Neural crest cell (in vitro differentiated cells): Measurements from ENCODE around the gene CHST4. TPM values are rescaled to one million over a fixed set of nuclear protein-coding genes. Genes with fewer than 3 reads are reported as not detected.
"Not testable (repeated sequence)": the region's sequence is repeated elsewhere in the genome, so short reads cannot be mapped to it uniquely, and the experiment has no call there.

Experiments used
- DNase-seq: peaks from one replicate; pipeline ENCODE4 v3.0.0; 2021; ENCODE audit warnings: low read depth, mixed read lengths, low spot score
- H3K27ac Mint-ChIP-seq: one replicate; pipeline ENCODE4 v1.8.0; 2021; ENCODE audit warnings: mild to moderate bottlenecking, mixed read lengths; ENCODE audit not compliant: unreplicated experiment
- H3K27me3 Mint-ChIP-seq: 2 replicates; pipeline ENCODE4 v1.8.0; 2021; ENCODE audit warnings: low read depth, mild to moderate bottlenecking, mixed read lengths
- H3K36me3 Mint-ChIP-seq: 2 replicates; pipeline ENCODE4 v1.8.0; 2021; ENCODE audit warnings: low read depth, mild to moderate bottlenecking, mixed read lengths
- H3K4me1 Mint-ChIP-seq: 2 replicates; pipeline ENCODE4 v1.8.0; 2021; ENCODE audit warnings: mixed read lengths
- H3K4me3 Mint-ChIP-seq: one replicate; pipeline ENCODE4 v1.8.0; 2021; ENCODE audit warnings: mild to moderate bottlenecking, mixed read lengths
- H3K9me3 Mint-ChIP-seq: 2 replicates; pipeline ENCODE4 v1.8.0; 2021; ENCODE audit warnings: mixed read lengths
- total RNA-seq: library from RNA; stranded (reverse); gene quantifications from 2 replicates; pipeline ENCODE4 v1.2.1, GENCODE V29; 2021
- TF ChIP-seq, protein P1 (sequence below): fragments of 200-600 bp; sonication (generic); conservative IDR thresholded peaks from 2 replicates; pipeline ENCODE4 v1.5.0; 2021; ENCODE audit warnings: antibody characterized with exemption, mild to moderate bottlenecking

The CHST4 gene
- total RNA-seq, 1 donor from 2014 or later, result not detected

DNA sequence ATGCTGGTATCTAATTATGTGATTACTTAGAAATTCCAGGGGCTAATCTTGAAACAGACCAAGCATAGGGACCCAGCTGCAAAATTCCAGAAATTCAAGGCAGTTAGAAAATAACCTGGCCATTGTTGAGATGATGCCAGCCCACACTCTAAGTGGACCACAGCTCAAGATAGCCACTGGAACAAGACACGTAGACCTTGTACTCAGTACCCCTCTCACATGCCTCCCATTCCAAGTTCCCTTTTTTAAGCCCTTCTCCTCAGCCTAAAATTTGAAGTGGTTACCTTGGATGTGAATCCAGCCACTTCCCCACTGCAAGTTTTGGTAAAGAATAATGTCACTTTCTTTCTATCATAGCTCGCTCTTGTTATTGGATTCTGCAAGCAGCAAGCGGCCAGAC lies 33.0 kb upstream of the CHST4 start:
- Mint-ChIP-seq H3K27ac (no peak overlapping the region), H3K4me1 (no peaks in the 10 kb centered on the region)

DNA sequence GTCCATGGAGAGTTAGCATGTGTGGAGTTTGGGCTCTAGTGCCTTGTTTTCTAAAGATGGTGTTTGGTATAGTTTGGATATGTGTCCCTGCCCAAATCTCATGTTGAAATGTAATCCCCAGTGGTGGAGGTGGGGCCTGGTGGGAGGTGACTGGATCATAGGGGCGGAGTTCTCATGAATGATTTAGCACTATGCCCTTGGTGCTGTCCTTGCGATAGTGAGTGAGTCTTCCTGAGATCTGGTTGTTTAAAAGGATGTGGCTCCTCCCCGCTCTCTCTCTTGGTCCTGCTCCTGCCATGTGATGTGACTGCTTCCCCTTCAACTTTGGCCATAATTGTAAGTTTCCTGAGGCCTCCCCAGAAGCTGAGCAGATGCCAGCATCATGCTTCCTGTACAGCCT lies 28.2 kb upstream of the CHST4 start:
- no peak overlapping the region for H3K27ac Mint-ChIP-seq
- no peak for DNase-seq
- peaks cover 26% of the 10 kb centered on the region for H3K27me3 Mint-ChIP-seq
- H3K4me1 Mint-ChIP-seq, result no peaks in the 10 kb centered on the region
- no peaks in the 10 kb centered on the region for H3K9me3 Mint-ChIP-seq
- H3K4me3 Mint-ChIP-seq, result no peak overlapping the region
- H3K36me3 Mint-ChIP-seq, result no peaks in the 10 kb centered on the region
- TF ChIP-seq, protein P1, sequence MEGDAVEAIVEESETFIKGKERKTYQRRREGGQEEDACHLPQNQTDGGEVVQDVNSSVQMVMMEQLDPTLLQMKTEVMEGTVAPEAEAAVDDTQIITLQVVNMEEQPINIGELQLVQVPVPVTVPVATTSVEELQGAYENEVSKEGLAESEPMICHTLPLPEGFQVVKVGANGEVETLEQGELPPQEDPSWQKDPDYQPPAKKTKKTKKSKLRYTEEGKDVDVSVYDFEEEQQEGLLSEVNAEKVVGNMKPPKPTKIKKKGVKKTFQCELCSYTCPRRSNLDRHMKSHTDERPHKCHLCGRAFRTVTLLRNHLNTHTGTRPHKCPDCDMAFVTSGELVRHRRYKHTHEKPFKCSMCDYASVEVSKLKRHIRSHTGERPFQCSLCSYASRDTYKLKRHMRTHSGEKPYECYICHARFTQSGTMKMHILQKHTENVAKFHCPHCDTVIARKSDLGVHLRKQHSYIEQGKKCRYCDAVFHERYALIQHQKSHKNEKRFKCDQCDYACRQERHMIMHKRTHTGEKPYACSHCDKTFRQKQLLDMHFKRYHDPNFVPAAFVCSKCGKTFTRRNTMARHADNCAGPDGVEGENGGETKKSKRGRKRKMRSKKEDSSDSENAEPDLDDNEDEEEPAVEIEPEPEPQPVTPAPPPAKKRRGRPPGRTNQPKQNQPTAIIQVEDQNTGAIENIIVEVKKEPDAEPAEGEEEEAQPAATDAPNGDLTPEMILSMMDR, result no peak

More for the DNA sequence above, 33.0 kb upstream of the CHST4 start:
- no peak for DNase-seq
- H3K27me3 Mint-ChIP-seq, result peaks cover 18% of the 10 kb centered on the region
- H3K4me3 Mint-ChIP-seq, result no peak overlapping the region
- no peaks in the 10 kb centered on the region for H3K9me3 Mint-ChIP-seq
- TF ChIP-seq, protein P1, result no peak
- no peaks in the 10 kb centered on the region for H3K36me3 Mint-ChIP-seq

DNA sequence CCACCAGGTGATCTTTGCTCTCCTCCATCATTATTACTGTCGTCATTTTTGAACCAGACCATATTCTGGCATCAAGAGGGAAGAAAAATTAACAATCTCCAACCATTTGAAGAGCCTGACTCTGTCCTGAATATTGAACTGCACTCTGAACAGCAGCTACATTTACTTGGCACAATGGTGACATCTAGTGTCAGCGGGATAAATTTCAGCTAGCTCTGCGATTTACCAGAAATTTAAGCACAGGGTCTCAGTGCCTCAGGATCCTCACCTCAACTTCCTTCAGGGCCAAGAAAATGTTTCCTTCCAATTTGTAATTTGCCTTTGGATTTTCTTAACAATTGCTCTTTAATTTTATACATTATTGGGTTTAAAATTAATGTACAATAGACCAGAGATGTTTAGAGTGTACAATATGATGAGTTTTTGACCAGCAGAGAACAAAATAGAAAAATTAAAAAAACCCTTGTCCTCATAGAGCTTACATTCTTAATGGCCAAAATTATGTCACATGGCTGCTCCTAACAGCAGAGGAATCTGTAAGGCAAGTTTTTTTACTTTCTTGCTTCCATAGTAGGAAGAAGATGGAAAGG lies 26.4 kb upstream of the CHST4 start:
- H3K27ac Mint-ChIP-seq, result no peak overlapping the region
- TF ChIP-seq, protein P1, result peak; percentile 78

DNA sequence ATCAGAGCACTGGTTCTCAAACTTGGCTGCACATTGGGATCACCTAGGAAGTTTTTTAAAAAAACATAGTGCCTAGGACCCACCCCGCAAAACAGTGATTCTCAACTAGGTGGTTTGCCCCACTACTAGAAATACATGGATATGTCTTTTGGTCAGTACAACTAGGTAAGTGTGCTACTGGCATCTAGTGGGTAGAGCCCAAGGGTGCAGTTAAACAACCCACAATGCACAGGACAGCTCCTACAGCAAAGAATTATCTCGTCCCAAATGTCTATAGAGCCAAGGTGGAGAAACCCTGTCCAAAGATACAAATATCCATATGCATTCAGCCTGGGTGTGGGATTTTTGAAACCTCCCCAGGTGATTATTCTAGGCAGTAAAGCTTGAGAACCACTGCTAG lies 25.3 kb upstream of the CHST4 start:
- no peak for DNase-seq
- Mint-ChIP-seq H3K9me3 (no peaks in the 10 kb centered on the region), H3K4me3 (no peak overlapping the region), H3K27me3 (peaks cover 41% of the 10 kb centered on the region), H3K36me3 (no peaks in the 10 kb centered on the region), H3K4me1 (peaks cover 7% of the 10 kb centered on the region), H3K27ac (no peak overlapping the region)
- TF ChIP-seq, protein P1, result no peak

More for the DNA sequence above, 26.4 kb upstream of the CHST4 start:
- Mint-ChIP-seq H3K9me3 (no peaks in the 10 kb centered on the region), H3K36me3 (no peaks in the 10 kb centered on the region), H3K4me3 (no peak overlapping the region), H3K27me3 (peaks cover 34% of the 10 kb centered on the region), H3K4me1 (peaks cover under 1% of the 10 kb centered on the region)
- peak; percentile 50 for DNase-seq

DNA sequence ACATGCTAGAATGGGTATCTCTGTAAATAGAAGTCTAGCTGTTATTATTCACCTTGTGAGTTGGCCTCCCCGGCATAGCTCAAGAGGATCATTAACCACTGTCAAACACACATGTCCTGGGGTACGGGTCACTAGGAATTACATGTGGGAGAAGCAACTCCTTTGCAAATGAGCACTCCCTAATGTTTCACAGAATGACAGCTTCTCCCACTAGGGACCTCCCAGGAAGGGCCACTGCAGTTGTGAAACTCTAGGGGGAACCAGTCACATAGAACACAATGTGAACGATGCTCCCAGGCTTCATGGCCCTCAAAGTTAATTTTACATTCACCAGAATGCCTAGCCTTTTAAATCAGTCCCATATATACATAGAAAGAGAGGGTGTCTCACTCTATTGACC lies 24.7 kb upstream of the CHST4 start:
- TF ChIP-seq, protein P1, result no peak
- no peaks in the 10 kb centered on the region for H3K9me3 Mint-ChIP-seq
- peaks cover 44% of the 10 kb centered on the region for H3K27me3 Mint-ChIP-seq
- no peak overlapping the region for H3K27ac Mint-ChIP-seq
- H3K4me1 Mint-ChIP-seq, result peaks cover 7% of the 10 kb centered on the region
- H3K36me3 Mint-ChIP-seq, result no peaks in the 10 kb centered on the region
- H3K4me3 Mint-ChIP-seq, result no peak overlapping the region
- no peak for DNase-seq

DNA sequence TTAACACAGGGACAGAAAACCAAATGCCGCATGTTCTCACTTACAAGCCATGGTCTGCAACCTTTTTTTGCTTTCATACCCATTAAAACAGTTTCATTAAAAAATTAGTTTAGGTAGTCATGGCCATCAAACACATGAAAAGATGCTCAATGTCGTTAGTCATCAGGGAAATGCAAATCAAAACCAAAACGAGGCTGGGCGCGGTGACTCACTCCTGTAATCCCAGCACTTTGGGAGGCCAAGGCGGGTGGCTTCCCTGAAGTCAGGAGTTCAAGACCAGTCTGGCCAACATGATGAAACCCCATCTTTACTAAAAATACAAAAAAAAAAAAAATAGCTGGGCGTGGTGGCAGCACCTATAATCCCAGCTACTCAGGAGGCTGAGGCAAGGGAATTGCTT lies 22.2 kb upstream of the CHST4 start:
- H3K27me3 Mint-ChIP-seq, result peaks cover 53% of the 10 kb centered on the region
- H3K36me3 Mint-ChIP-seq, H3K4me1 Mint-ChIP-seq, H3K4me3 Mint-ChIP-seq, DNase-seq, H3K27ac Mint-ChIP-seq, H3K9me3 Mint-ChIP-seq: not testable (repeated sequence)
